Measurements from ENCODE around the gene AOX1.
"Not testable (repeated sequence)": the region's sequence is repeated elsewhere in the genome, so short reads cannot be mapped to it uniquely, and the experiment has no call there.

Gene AOX1

DNA sequence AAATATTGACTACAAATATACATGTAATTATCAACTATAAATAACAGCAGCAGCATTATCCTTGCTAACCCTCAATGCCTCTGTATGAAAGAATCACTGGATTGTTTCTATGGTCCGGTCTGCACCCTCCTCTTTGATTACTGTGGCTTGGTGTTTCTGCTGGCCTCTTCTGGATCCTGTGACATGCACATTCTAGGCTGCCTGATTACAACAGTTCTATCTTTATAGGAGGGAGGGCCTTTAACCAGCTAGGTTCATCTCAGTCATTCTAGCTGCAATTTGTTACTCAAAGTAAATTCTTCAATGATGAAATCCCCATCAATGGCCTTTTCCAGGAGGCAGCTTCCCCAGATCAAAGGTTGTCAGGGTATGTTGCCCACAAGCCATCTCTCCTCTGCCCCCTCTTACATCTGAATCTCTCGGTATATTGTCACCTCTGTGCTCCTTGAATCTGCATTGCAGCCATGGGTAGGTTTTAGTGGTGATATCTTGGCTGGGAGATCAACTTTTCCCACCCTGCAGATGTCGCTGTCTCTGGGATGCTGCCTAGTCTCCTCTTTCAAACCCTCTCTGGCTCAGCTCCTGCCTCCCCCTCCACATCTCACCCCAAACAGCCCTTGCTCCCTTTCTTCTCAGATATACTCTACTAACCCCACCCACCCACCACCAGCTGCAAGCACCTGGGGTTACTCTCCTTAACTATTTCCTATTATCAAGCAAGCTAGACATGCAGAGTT, 119.7 kb downstream of the AOX1 start:
- DNase-seq, result no peak

DNA sequence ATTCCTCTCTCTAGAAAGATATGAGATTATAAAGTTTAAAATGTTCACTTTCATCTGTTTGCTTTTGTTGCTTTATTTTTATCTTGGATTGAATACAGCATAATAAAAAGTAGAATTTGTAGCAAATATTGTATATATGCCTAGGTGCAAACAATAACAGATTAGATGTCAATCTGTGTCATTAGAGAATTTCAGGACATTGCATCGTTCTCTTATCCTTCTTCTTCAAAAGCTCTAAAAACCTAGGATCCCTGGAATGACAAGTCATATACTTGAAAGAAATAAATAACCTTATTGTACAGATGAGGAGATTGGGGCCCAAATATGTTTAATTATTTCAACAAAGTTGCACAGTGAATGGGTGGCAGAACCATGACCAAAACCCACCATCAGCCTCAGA, 123.1 kb downstream of the AOX1 start:
- no peak for DNase-seq

- peak; percentile 96 to 99 for DNase-seq
Measured at GRCh38 chr2:200713003-200713703, 127.3 kb downstream of the AOX1 start.

GRCh38 chr2:200713704-200714064, 127.9 kb downstream of the AOX1 start:
- DNase-seq, result no peak

DNA sequence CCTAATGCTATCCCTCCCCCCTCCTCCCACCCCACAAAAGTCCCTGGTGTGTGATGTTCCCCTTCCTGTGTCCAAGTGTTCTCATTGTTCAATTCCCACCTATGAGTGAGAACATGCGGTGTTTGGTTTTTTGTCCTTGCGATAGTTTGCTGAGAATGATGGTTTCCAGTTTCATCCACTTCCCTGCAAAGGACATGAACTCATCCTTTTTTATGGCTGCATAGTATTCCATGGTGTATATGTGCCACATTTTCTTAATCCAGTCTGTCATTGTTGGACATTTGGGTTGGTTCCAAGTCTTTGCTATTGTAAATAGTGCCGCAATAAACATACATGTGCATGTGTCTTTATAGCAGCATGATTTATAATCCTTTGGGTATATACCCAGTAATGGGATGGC, 129.2 kb downstream of the AOX1 start:
- DNase-seq, result not testable (repeated sequence)

DNA sequence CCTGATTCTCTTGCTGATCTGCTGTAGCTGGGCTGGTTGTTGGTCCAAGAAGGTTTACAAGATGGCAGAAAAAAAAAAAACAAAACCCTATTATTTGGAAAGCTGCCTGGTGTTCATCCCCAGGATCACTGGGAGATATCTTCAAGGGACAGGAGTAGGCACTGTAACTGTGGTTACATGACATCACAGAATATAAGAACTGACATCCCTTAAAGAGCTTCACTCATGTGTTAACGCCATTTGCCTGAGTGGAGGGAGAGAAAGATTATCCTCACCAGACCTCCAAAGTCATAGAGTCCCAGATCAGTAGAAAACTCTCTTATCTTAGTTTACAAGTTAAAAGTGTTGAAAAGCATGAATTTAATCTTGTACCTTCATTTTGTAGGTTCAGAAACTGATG, 130.6 kb downstream of the AOX1 start:
- no peak for DNase-seq
